ENCODE measurements around the gene NEU4.
"Not testable (repeated sequence)": the region's sequence is repeated elsewhere in the genome, so short reads cannot be mapped to it uniquely, and the experiment has no call there.

Gene NEU4

GRCh38 chr2:241775223-241776177 is 33.5 kb upstream of the NEU4 start:
- DNase-seq, result no peak

GRCh38 chr2:241776336-241777169 is 32.4 kb upstream of the NEU4 start, which contains the start of gene GAL3ST2:
Gene GAL3ST2 (plus strand): TSS chr2:241776822. CDS start chr2:241776956, 134 bp downstream.
- no peak for DNase-seq

- DNase-seq, result no peak
Measured at GRCh38 chr2:241777170-241777685, 31.8 kb upstream of the NEU4 start.

GRCh38 chr2:241777686-241778627 is 31.0 kb upstream of the NEU4 start:
- no peak for DNase-seq

- DNase-seq, result no peak
Measured at GRCh38 chr2:241780939-241781569, 27.9 kb upstream of the NEU4 start.

GRCh38 chr2:241782053-241782452 is 26.9 kb upstream of the NEU4 start:
- DNase-seq, result not testable (repeated sequence)

- no peak for DNase-seq
Measured at GRCh38 chr2:241788135-241788534, 20.9 kb upstream of the NEU4 start.

- DNase-seq, result peak in 1 of 5 donors; percentile 45
Measured at GRCh38 chr2:241788572-241788971, 20.4 kb upstream of the NEU4 start.

GRCh38 chr2:241791385-241791784 is 17.6 kb upstream of the NEU4 start:
- DNase-seq, result not testable (repeated sequence)

- no peak for DNase-seq
Measured at GRCh38 chr2:241793385-241793784, 15.6 kb upstream of the NEU4 start.

GRCh38 chr2:241794250-241794823 is 14.7 kb upstream of the NEU4 start:
- DNase-seq, result no peak

- no peak for DNase-seq
Measured at GRCh38 chr2:241795021-241795999, 13.7 kb upstream of the NEU4 start.

GRCh38 chr2:241796209-241796608 is 12.8 kb upstream of the NEU4 start:
- peak in 1 of 5 donors; percentile 7 for DNase-seq

GRCh38 chr2:241796610-241797138 is 12.3 kb upstream of the NEU4 start:
- DNase-seq, result peak in 1 of 5 donors; percentile 7

- peak in 1 of 5 donors; percentile 8 for DNase-seq
Measured at GRCh38 chr2:241797441-241798080, 11.4 kb upstream of the NEU4 start.

GRCh38 chr2:241798081-241798630 is 10.8 kb upstream of the NEU4 start:
- no peak for DNase-seq

GRCh38 chr2:241798631-241799521 is 10.1 kb upstream of the NEU4 start:
- peak in 1 of 5 donors; percentile 8 for DNase-seq

Data from T-helper 1 cell (primary cell).